Measurements from ENCODE around the gene FSTL3.
A peak's percentile ranks its signal among the peaks of the same experiment; 100 is the strongest.
"Not testable (repeated sequence)": the region's sequence is repeated elsewhere in the genome, so short reads cannot be mapped to it uniquely, and the experiment has no call there.

FSTL3 gene

GRCh38 chr19:676339-677105, at the start of gene FSTL3:
TSS of gene FSTL3 (plus strand) at chr19:676392. CDS start at chr19:676424, 32 bp downstream.
- no peak for DNase-seq

DNA sequence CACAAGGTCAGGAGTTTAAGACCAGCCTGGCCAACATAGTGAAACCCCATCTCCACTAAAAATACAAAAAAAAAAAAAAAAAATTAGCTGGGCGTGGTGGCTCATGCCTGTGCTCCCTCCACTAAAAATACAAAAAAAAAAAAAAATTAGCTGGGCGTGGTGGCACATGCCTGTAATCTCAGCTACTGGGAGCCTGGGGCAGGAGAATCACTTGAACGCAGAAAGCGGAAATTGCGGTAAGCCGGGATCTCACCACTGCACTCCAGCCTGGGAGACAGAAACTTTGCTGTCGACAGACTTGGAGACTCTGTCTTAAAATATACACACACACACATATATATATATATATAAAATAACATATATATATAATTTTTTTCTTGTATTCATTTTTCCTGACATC, 49.6 kb upstream of the FSTL3 start:
- not testable (repeated sequence) for DNase-seq

DNA sequence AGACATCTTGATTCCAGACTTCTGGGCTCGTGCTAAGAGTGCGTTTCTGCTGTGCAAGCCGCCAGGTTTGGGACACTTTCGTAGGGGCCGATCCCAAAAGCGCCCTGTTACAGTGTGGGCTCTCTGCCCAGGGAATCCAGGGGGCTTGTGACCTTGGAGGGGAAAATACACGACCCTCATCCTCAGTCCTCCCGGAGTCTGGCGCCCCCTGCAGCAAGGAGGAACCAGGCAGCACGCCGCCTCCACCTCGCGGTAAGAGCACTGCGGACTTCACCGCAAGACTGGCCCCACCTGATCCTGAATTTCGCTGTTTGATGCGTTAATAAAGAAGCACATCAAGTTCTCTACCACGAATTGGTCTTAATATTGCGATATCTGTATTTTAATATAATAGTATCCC, 48.0 kb upstream of the FSTL3 start:
- DNase-seq: no peak

DNA sequence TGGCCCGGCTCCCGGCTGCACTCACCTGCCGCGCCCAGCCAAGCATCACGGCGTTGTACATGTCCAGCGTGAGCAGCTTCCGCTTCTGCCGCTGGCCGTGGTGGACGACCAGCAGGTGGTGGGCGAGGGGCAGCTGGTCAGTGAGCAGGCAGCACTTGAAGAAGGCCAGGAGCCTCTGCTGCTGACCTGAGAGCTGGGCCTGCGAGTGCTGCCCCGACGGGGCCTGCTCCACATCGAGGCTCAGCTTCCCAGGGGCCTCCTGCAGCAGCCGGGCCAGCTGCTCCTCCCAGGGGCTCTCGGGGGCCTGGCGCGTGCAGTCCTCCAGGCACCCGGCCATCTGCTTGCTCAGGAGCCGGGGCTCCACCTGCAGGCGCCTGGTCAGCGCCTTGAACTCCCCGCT, 46.7 kb upstream of the FSTL3 start:
- DNase-seq: not testable (repeated sequence)

GRCh38 chr19:629961-630714, 46.1 kb upstream of the FSTL3 start:
- no peak for DNase-seq

DNA sequence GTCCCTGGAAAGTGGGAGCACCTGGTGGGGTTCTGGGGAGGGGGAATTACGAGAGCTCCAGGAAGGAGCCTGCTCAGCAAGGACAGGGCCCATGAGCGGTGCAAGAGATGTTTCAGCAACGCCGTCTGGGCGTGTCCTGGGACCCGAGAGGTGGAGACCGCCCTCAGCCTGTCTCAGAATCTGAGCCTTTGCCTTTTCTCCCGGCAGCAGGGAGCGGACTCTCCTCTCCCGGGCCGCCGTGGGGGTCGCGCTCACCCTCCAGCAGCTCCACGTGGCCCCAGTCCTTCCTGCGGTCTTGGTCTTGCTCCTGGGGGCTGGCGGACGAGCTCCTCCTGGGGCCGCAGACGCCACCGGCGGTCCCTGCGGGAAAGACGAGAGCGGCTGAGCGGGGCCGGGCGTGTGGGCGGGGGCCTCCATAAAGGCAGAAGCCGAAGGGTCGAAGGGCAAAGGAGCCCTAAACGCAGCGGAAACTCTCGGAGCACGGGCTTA, 43.6 kb upstream of the FSTL3 start:
- no peak for DNase-seq

DNA sequence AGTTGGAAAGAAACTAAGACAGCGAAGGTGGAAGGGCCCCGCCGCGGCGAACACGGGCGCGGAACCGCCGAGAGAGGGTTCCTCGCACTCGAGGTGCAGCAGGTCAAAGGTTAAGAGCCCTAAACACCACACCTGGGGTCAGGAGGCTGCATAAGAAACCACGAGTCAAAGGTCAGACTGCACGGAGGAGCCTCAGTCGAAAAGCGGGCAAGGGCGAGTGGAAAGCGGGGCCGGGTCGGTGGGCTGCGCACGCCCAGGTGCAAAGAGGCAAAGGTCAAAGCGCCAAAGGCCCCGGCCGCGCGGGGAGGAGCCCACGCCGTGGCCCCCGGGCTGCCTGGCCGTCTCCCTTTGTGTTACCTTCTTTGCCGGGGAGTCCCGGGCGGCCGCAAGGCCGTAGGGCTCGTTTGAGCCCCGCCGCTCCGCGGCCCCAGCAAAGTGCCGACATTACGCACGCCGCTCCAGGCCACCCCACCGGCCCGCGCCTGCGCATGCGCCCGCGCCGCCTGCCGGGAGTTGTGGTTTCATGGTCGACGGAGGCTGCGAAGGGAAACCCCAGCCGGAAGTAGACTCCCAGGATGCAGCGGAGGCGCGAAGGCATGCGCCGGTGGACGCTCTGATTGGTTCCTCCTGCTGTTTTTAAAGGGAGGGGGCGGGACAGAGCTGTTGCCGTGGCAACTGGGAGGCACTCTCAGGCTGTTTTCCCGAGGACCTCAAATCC, 43.0 kb upstream of the FSTL3 start, which contains the start of gene POLRMT:
TSS of gene POLRMT (minus strand) at position 470 of the 718 bp plus-strand sequence. CDS start at position 445, 25 bp downstream.
- peak; percentile 98 for DNase-seq

GRCh38 chr19:633786-634639, 42.2 kb upstream of the FSTL3 start:
- no peak for DNase-seq

DNA sequence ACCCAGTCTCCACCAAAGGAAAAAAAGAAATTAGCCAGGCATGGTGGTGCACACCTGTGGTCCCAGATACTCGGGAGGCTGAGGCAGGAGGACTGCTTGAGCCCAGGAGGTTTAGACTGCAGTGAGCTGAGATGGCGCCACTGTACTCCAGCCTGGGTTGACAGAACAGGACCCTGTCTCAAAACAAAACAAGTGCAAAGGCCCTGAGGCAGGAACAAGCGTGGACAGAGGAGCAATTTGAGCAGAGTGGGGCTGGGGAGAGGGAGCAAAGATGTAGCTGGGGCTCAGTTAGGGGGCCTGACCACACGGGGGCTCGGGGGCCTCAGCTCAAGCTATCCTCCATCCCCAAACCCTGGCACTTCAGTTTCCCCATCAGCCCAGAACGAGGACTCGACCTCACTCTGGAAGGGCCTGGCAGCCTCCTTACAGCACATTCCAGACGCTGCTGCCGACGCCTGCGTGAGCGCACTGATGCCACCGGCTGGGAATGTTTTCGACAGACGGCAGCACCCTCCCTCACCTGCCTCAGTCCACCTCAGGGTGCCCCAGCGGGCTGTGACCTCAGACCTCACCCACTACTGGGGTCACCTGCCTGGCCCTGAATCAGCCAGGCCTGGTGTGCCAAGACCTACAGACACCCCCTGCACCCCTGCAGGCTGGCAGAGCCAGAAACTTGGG, 41.1 kb upstream of the FSTL3 start:
- no peak for DNase-seq

DNA sequence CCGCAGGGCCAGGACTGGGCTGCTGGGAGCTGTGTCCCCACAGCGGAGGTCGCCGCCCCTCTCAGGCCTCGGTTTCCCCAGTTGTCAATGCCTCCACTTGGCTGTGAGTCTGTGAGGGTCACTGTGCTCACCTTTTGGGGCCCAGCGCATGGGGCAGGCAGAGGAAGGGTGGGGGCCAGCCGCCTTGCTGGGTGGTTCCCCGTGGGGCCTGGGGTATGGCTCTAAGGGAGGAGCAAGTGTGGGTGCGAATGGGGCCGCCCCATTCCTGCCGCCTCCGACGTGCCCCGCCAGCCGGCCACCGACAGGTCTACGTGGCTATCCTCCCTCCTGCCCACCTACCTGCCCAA, 37.3 kb upstream of the FSTL3 start:
- DNase-seq: no peak

- DNase-seq: peak; percentile 64
Measured at GRCh38 chr19:639253-640160, 36.7 kb upstream of the FSTL3 start, which contains the start of gene FGF22. TSS of gene FGF22 (plus strand) at chr19:639879. CDS start at chr19:639926, 47 bp downstream.

GRCh38 chr19:640161-640558, 36.0 kb upstream of the FSTL3 start:
- DNase-seq: no peak

DNA sequence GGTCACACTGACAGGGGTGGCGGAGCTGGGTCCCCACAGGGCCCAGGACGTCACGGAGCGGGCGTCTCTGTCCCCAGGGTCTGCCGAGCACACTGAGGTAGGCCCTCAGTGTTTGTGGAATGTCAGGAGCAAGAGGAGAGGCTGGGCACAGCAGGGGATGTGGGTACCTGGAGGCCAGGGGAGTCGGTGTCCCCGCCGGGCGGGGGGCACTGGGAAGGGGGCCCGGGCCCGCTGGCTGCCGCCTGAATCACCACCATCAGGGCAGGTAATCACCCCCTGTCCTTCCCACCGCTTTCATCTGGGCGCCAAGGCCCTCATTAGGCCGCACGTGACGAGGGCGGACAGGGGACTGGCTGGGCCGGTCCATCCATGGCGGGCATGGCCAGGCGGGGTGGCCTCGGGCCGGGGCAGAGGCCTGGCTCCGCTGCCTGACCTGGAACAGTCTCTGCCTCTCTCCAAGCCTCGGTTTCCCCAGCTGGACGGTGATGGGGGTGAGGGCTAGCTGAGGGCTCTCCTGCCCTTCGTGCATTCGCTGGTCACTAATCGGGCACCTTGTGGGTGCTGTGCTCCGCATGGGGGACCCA, 35.5 kb upstream of the FSTL3 start:
- no peak for DNase-seq

DNA sequence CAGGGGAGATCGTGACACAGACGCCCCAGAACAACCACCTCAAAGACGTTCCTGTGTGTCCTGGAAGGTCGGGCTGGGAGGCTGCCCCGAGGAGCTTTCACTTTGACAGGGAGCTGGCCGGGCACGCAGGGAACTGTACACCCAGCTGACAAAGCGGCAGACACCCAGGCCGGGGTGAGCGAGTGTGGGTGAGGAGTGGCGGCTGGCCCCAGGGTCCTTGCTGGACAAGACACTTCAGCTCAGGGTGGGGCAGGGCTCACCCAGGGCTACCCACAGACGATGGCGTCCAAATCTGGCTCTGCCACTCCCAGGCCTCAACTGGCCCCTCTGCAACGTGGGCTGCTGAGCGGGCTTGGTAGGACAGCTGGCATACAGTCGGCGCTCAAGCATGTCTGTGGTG, 34.5 kb upstream of the FSTL3 start:
- DNase-seq: no peak

DNA sequence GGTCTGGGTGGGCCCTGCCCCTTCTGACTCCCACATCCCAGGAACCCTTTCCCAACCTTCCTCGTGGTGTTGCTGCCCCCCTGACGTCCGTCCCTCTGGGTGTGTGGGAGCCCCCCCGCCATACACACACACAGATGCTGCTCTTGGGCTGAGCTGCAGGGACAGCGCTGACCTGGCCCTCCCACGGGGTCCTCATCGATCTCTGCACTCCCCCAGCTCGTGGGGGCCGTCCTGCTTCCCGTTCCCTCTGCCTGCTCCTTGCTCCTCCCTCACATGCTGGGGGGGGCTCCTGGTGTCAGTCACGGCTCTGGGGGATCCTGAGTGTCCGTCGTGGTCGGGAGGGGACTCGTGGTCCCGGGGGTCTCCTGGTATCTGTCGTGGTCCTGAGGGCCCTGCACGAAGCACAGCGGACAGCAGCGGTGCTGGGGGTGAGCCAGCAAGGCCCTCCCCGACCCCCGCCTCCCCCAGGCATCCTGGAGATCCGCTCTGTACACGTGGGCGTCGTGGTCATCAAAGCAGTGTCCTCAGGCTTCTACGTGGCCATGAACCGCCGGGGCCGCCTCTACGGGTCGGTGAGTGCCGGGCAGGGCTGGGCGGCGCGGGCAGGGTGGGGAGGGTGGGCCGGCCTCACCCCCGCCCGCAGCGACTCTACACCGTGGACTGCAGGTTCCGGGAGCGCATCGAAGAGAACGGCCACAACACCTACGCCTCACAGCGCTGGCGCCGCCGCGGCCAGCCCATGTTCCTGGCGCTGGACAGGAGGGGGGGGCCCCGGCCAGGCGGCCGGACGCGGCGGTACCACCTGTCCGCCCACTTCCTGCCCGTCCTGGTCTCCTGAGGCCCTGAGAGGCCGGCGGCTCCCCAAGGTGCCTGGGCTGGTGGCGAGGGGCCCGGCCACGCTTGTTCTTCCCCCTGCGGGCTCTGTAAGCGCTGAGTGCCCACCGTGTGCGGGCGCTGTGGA, 33.1 kb upstream of the FSTL3 start:
- DNase-seq: no peak

DNA sequence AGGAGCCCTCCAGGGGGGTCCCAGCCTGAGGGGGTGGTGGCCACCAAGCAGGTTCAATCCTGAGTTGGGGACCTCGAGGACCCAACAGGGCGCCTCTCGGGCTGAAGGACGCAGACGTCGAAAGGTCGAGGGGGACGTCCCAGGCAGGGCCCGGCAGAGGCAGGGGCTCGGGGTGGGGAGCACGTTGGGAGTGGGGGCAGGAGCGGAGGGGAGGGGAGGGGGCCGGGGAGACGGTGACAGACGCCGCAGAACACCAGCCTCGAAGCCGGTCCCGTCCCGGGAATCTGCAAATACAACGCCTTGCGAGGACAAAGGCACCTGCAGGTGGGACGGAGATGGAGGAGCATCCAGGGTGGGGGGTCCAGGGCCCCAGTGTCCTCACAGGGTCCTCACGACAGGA, 32.5 kb upstream of the FSTL3 start:
- DNase-seq: no peak

DNA sequence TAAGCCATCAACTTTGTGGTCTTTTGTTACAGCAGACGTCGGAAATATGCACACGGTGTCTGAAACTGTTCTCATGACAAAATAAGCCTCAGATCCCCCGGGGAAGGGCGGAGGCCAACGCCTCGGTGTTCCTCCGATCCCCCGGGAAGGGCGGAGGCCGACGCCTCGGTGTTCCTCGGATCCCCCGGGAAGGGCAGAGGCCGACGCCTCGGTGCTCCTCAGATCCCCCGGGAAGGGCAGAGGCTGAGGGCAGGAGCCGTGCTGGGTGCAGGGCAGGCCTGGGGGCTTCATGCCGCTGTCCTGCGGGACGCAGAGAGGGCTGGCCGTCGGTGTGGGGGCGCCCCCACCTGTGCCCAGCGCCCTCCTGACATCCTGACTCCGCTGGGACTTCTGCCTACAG, 31.8 kb upstream of the FSTL3 start:
- no peak for DNase-seq

- no peak for DNase-seq
Measured at GRCh38 chr19:644789-645188, 31.4 kb upstream of the FSTL3 start.
